CD8-positive, alpha-beta memory T cell (primary cell): Measurements from ENCODE around the gene GPR78. TPM values are rescaled to one million over a fixed set of nuclear protein-coding genes. Genes with fewer than 3 reads are reported as not detected.

Experiments used
- CTCF ChIA-PET: fragments of 350-600 bp; sonication (Branson Sonifier 250); formaldehyde crosslinking; loops from one replicate; lab custom pipeline; 2021; ENCODE audit warnings: antibody characterized with exemption; lab: Charles Lee
- POLR2A ChIA-PET: fragments of 350-600 bp; sonication (Branson Sonifier 250); formaldehyde crosslinking; loops from one replicate; lab custom pipeline; 2021; ENCODE audit warnings: antibody characterized with exemption; lab: Charles Lee
- DNase-seq, 5 donors: peaks; one replicate each; pipeline versions ENCODE4 v3.0.0 to v3.0.0-alpha.2; 2020 to 2022; ENCODE audit warnings: mixed read lengths in 1 of 5
- H3K27ac ChIP-seq: one replicate; pipeline ENCODE4 v1.7.0; 2013; ENCODE audit warnings: low read depth, mild to moderate bottlenecking, low read length, moderate library complexity
- H3K27me3 ChIP-seq: 2 replicates; pipeline ENCODE4 v1.7.0; 2013; ENCODE audit warnings: low read length, mild to moderate bottlenecking; ENCODE audit not compliant: insufficient read depth, poor library complexity, severe bottlenecking
- H3K36me3 ChIP-seq: 2 replicates; pipeline ENCODE4 v1.7.0; 2013; ENCODE audit warnings: mild to moderate bottlenecking, low read length, moderate library complexity; ENCODE audit not compliant: insufficient read depth
- H3K4me1 ChIP-seq: 2 replicates; pipeline ENCODE4 v1.7.0; 2013; ENCODE audit warnings: mild to moderate bottlenecking, low read length, moderate library complexity; ENCODE audit not compliant: insufficient read depth
- H3K4me3 ChIP-seq: 2 replicates; pipeline ENCODE4 v1.7.0; 2013; ENCODE audit warnings: mild to moderate bottlenecking, low read length
- H3K9me3 ChIP-seq: 2 replicates; pipeline ENCODE4 v1.7.0; 2013; ENCODE audit warnings: mild to moderate bottlenecking, low read length
- H3K27ac Mint-ChIP-seq, 8 donors: one replicate each; pipeline ENCODE4 v1.8.0; 2020 to 2021; ENCODE audit warnings: mixed read lengths in 8 of 8, mild to moderate bottlenecking in 6 of 8, inconsistent platforms in 3 of 8, moderate library complexity in 3 of 8
- H3K27me3 Mint-ChIP-seq, 2 donors: one replicate each; pipeline ENCODE4 v1.8.0; 2020 to 2021; ENCODE audit warnings: mixed read lengths in 2 of 2, mild to moderate bottlenecking in 1 of 2, moderate library complexity in 1 of 2
- H3K36me3 Mint-ChIP-seq, 3 donors: one replicate each; pipeline ENCODE4 v1.8.0; 2020 to 2021; ENCODE audit warnings: mixed read lengths in 3 of 3, inconsistent platforms in 1 of 3, mild to moderate bottlenecking in 1 of 3
- H3K4me1 Mint-ChIP-seq, 3 donors: one replicate each; pipeline ENCODE4 v1.8.0; 2020 to 2021; ENCODE audit warnings: mixed read lengths in 3 of 3, inconsistent platforms in 1 of 3, mild to moderate bottlenecking in 1 of 3
- H3K4me3 Mint-ChIP-seq, 7 donors: one replicate each; pipeline ENCODE4 v1.8.0; 2020 to 2021; ENCODE audit warnings: mixed read lengths in 7 of 7, mild to moderate bottlenecking in 6 of 7, moderate library complexity in 4 of 7, inconsistent platforms in 2 of 7
- H3K9me3 Mint-ChIP-seq, 5 donors: one replicate each; pipeline ENCODE4 v1.8.0; 2020 to 2022; ENCODE audit warnings: mixed read lengths in 5 of 5, mild to moderate bottlenecking in 3 of 5, moderate library complexity in 2 of 5, inconsistent platforms in 1 of 5
- polyA plus RNA-seq: library from polyadenylated mRNA; unstranded; fragments of 300-500 nt; fragmentation: Illumina TruSeq; gene quantifications from one replicate; pipeline ENCODE4 v1.2.3, GENCODE V29; 2021
- total RNA-seq, 2 experiments: library from RNA; stranded (reverse); gene quantifications; one replicate each; pipeline ENCODE4 v1.2.3, GENCODE V29; 2021

The GPR78 gene
- total and polyA plus RNA-seq, 3 experiments from 2014 or later = not detected

- POLR2A ChIA-PET = no interaction called here
- H3K36me3 ChIP-seq = no peaks in the 10 kb centered on the region
- no peaks in the 10 kb centered on the region for H3K4me1 ChIP-seq
- Mint-ChIP-seq H3K27me3 (peaks cover 2 to 12% of the 10 kb centered on the region in 2 donors), H3K9me3 (no peaks in the 10 kb centered on the region), H3K4me3 (no peak overlapping the region), H3K36me3 (no peaks in the 10 kb centered on the region), H3K4me1 (no peaks in the 10 kb centered on the region), H3K27ac (no peak overlapping the region)
- CTCF ChIA-PET = no interaction called here
- H3K27ac ChIP-seq = no peak overlapping the region
- no peak overlapping the region for H3K4me3 ChIP-seq
- no peaks in the 10 kb centered on the region for H3K9me3 ChIP-seq
- no peaks in the 10 kb centered on the region for H3K27me3 ChIP-seq
- DNase-seq = no peak
Measured at GRCh38 chr4:8554555-8555100, 25.6 kb upstream of the GPR78 start.

DNA sequence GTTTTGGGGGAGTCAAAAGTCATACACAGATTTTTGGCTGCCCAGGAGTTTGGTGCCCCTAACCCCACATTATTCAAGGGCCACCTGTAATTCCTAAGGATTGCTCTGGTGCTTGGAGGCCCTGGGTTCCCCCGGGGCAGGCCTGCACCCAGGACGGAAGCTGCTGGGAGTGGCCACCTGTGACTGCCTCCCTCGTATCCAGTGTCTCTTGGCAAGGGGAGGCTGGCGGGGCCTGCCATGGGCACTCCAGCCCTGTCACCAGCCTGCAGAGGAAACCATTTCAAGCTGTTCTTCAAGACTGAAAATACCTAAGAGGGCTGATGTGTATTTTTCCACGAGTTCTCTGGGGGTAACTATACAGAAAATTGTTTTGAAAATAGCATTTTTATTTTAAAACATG, 24.5 kb upstream of the GPR78 start:
- no peaks in the 10 kb centered on the region for H3K4me1 ChIP-seq
- H3K36me3 ChIP-seq = no peaks in the 10 kb centered on the region
- H3K9me3 ChIP-seq = no peaks in the 10 kb centered on the region
- H3K27ac Mint-ChIP-seq = no peak overlapping the region
- no peaks in the 10 kb centered on the region for H3K4me1 Mint-ChIP-seq
- POLR2A ChIA-PET = no interaction called here
- CTCF ChIA-PET = no interaction called here
- H3K36me3 Mint-ChIP-seq = no peaks in the 10 kb centered on the region
- H3K4me3 Mint-ChIP-seq = no peak overlapping the region
- H3K27me3 ChIP-seq = no peaks in the 10 kb centered on the region
- no peak overlapping the region for H3K27ac ChIP-seq
- H3K9me3 Mint-ChIP-seq = no peaks in the 10 kb centered on the region
- H3K27me3 Mint-ChIP-seq = peaks cover 6 to 15% of the 10 kb centered on the region in 2 donors
- DNase-seq = no peak
- H3K4me3 ChIP-seq = no peak overlapping the region

- Histone ChIP-seq H3K4me3 (no peak overlapping the region), H3K4me1 (no peaks in the 10 kb centered on the region), H3K36me3 (no peaks in the 10 kb centered on the region), H3K9me3 (no peaks in the 10 kb centered on the region), H3K27me3 (no peaks in the 10 kb centered on the region), H3K27ac (no peak overlapping the region)
- DNase-seq = no peak
- H3K27ac Mint-ChIP-seq = no peak overlapping the region
- no peaks in the 10 kb centered on the region for H3K4me1 Mint-ChIP-seq
- POLR2A ChIA-PET = no interaction called here
- H3K9me3 Mint-ChIP-seq = no peaks in the 10 kb centered on the region
- CTCF ChIA-PET = no interaction called here
- no peaks in the 10 kb centered on the region for H3K36me3 Mint-ChIP-seq
- H3K4me3 Mint-ChIP-seq = no peak overlapping the region
- H3K27me3 Mint-ChIP-seq = peaks cover 6 to 15% of the 10 kb centered on the region in 2 donors
Measured at GRCh38 chr4:8556341-8557150, 23.6 kb upstream of the GPR78 start.

- Histone ChIP-seq H3K27ac (no peak overlapping the region), H3K4me3 (no peak overlapping the region), H3K36me3 (no peaks in the 10 kb centered on the region), H3K27me3 (no peaks in the 10 kb centered on the region), H3K9me3 (no peaks in the 10 kb centered on the region), H3K4me1 (no peaks in the 10 kb centered on the region)
- no peak overlapping the region for H3K27ac Mint-ChIP-seq
- ChIA-PET CTCF (no interaction called here), POLR2A (no interaction called here)
- no peaks in the 10 kb centered on the region for H3K36me3 Mint-ChIP-seq
- no peaks in the 10 kb centered on the region for H3K4me1 Mint-ChIP-seq
- DNase-seq = peak in 1 of 5 donors; percentile 44
- peaks cover 6 to 15% of the 10 kb centered on the region in 2 donors for H3K27me3 Mint-ChIP-seq
- H3K9me3 Mint-ChIP-seq = no peaks in the 10 kb centered on the region
- H3K4me3 Mint-ChIP-seq = no peak overlapping the region
Measured at GRCh38 chr4:8557151-8558076, 22.8 kb upstream of the GPR78 start.

DNA sequence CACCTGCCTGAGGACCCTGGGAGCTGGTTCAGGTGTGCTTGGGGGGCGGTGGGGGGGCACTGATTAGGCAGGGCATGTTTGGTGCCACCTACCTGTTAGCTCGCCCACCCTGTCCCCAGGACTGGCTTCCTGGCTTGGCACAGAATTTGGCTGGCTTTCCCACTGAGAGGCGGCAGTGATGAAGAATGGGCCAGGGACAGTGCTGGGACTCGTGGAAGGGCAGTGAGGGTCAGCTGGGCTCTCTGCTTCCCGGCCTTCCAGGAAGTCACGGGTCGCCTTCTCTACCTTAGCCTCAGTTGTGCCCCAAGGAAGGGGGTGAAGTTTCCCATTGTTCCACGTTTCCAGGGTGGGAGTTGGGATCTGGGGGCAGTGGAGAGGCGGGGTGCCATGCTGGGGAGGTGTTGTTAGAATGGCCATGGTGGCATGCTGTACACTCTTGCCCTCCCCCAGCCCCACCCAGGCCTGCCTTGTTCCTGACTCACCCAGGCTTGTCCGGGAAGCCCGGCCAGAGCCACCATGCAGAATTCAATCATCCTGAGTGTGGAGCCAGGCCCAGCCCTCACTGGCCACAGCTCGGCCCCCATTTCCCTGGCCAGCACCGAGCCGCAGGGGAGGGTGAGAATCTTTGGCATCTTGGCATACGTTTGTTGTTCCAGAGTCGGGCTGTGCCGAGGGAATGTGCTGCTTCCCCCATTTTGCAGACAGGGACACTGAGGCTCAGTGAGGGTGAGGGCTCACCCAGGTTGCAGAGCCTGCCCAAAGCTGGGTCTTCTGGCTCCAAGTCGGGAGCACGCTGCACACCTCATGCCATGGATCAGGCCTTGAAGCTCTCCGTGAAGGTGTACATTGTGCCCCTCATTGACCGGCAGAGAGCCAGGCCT, 21.9 kb upstream of the GPR78 start:
- CTCF ChIA-PET = no interaction called here
- Mint-ChIP-seq H3K4me1 (no peaks in the 10 kb centered on the region), H3K4me3 (no peak overlapping the region), H3K9me3 (no peaks in the 10 kb centered on the region), H3K36me3 (no peaks in the 10 kb centered on the region), H3K27me3 (peaks cover 6 to 15% of the 10 kb centered on the region in 2 donors), H3K27ac (no peak overlapping the region)
- peak in 1 of 5 donors; percentile 38 for DNase-seq
- no peak overlapping the region for H3K27ac ChIP-seq
- no peaks in the 10 kb centered on the region for H3K27me3 ChIP-seq
- no peaks in the 10 kb centered on the region for H3K4me1 ChIP-seq
- H3K9me3 ChIP-seq = no peaks in the 10 kb centered on the region
- no peak overlapping the region for H3K4me3 ChIP-seq
- H3K36me3 ChIP-seq = no peaks in the 10 kb centered on the region
- POLR2A ChIA-PET = no interaction called here

DNA sequence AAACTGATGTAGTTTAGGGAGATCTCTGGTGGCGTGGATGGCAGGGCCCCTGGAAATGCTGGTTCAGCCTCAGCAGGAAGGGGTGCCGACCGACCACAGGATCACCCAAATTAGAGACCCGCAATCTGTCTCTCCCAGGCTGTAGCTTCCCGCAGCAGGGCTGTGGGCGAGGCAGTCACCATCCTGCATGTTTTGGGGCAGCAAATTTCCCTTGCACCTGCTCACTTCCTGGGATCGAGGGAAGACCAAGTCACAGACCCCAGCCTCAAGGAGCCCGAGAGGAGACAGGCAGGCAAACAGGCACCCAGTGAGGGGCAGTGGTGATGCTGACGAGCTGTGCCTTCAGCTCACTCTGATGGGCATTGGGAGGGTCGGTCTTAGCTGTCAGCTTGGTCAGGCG, 21.2 kb upstream of the GPR78 start:
- Mint-ChIP-seq H3K27me3 (peaks cover 4 to 15% of the 10 kb centered on the region in 2 donors), H3K9me3 (no peaks in the 10 kb centered on the region), H3K4me1 (no peaks in the 10 kb centered on the region), H3K4me3 (no peak overlapping the region), H3K36me3 (no peaks in the 10 kb centered on the region), H3K27ac (no peak overlapping the region)
- no peaks in the 10 kb centered on the region for H3K9me3 ChIP-seq
- H3K36me3 ChIP-seq = no peaks in the 10 kb centered on the region
- no peak overlapping the region for H3K27ac ChIP-seq
- DNase-seq = no peak
- H3K4me3 ChIP-seq = no peak overlapping the region
- POLR2A ChIA-PET = no interaction called here
- CTCF ChIA-PET = no interaction called here
- H3K27me3 ChIP-seq = no peaks in the 10 kb centered on the region
- no peaks in the 10 kb centered on the region for H3K4me1 ChIP-seq

- Histone ChIP-seq H3K4me1 (no peaks in the 10 kb centered on the region), H3K27me3 (no peaks in the 10 kb centered on the region), H3K9me3 (no peaks in the 10 kb centered on the region), H3K36me3 (no peaks in the 10 kb centered on the region), H3K4me3 (no peak overlapping the region), H3K27ac (no peak overlapping the region)
- H3K4me1 Mint-ChIP-seq = no peaks in the 10 kb centered on the region
- ChIA-PET POLR2A (no interaction called here), CTCF (no interaction called here)
- H3K27me3 Mint-ChIP-seq = peaks cover 4 to 15% of the 10 kb centered on the region in 2 donors
- no peak overlapping the region for H3K27ac Mint-ChIP-seq
- H3K9me3 Mint-ChIP-seq = no peaks in the 10 kb centered on the region
- no peak overlapping the region for H3K4me3 Mint-ChIP-seq
- H3K36me3 Mint-ChIP-seq = no peaks in the 10 kb centered on the region
- DNase-seq = peak in 1 of 5 donors; percentile 27
Measured at GRCh38 chr4:8559524-8560264, 20.5 kb upstream of the GPR78 start.
